RWPE1 (cell line): ENCODE data around the gene SOX1.

Experiments used
- CTCF ChIA-PET: fragments of 350-600 bp; sonication (Branson Sonifier 250); formaldehyde crosslinking; extraction: SDS; loops from one replicate; lab custom pipeline; 2021; lab: Yijun Ruan, JAX
- POLR2A ChIA-PET: fragments of 400-600 bp; formaldehyde crosslinking; extraction: SDS; loops from one replicate; lab custom pipeline; 2020; ENCODE audit warnings: antibody characterized with exemption; ENCODE audit not compliant: low non-redundant PET; lab: Yijun Ruan, JAX
- DNase-seq: peaks from one replicate; pipeline ENCODE4 v3.0.0; 2012; ENCODE audit warnings: low spot score
- H3K27ac ChIP-seq: fragments of 450-650 bp; 2 replicates; pipeline ENCODE4 v1.5.1; 2017
- CTCF ChIP-seq: fragments of 450-650 bp; conservative IDR thresholded peaks from 2 replicates; pipeline ENCODE4 v1.5.1; 2017; ENCODE audit warnings: low read depth, mild to moderate bottlenecking

The SOX1 gene

GRCh38 chr13:112095354-112095753, 28.4 kb downstream of the SOX1 start:
- ChIA-PET POLR2A (no interaction called here), CTCF (no interaction called here)
- no peak for DNase-seq
- no peak for TF ChIP-seq CTCF
- H3K27ac ChIP-seq: no peak overlapping the region

- no peak for DNase-seq
- POLR2A ChIA-PET: no interaction called here
- no peak overlapping the region for H3K27ac ChIP-seq
- CTCF ChIA-PET: interaction anchor here (0.6 kb wide), 1 partner anchor 54 kb away, joined by 4 read pairs; no protein-coding TSS in a partner anchor
- TF ChIP-seq CTCF: no peak
Observed at GRCh38 chr13:112096959-112097358, 30.0 kb downstream of the SOX1 start.

GRCh38 chr13:112097770-112098169, 30.8 kb downstream of the SOX1 start:
- no peak overlapping the region for H3K27ac ChIP-seq
- DNase-seq: no peak
- ChIA-PET CTCF (interaction anchor here (0.6 kb wide), 1 partner anchor 54 kb away, joined by 4 read pairs; no protein-coding TSS in a partner anchor), POLR2A (no interaction called here)
- TF ChIP-seq CTCF: no peak

GRCh38 chr13:112098699-112099098, 31.8 kb downstream of the SOX1 start:
- POLR2A ChIA-PET: no interaction called here
- no peak overlapping the region for H3K27ac ChIP-seq
- CTCF ChIA-PET: no interaction called here
- DNase-seq: no peak
- TF ChIP-seq CTCF: no peak

GRCh38 chr13:112101360-112101930, 34.5 kb downstream of the SOX1 start:
- no peak for TF ChIP-seq CTCF
- DNase-seq: no peak
- no peak overlapping the region for H3K27ac ChIP-seq
- CTCF ChIA-PET: interaction anchor here (1.3 kb wide), 1 partner anchor 342 kb away, joined by 7 read pairs; no protein-coding TSS in a partner anchor
- POLR2A ChIA-PET: no interaction called here

- peak; percentile 42 for DNase-seq
- no peak overlapping the region for H3K27ac ChIP-seq
- CTCF ChIA-PET: interaction anchor here (1.3 kb wide), 1 partner anchor 341 kb away, joined by 7 read pairs; no protein-coding TSS in a partner anchor
Observed at GRCh38 chr13:112102243-112102642, 35.3 kb downstream of the SOX1 start.

More at GRCh38 chr13:112102243-112102642, 35.3 kb downstream of the SOX1 start:
- POLR2A ChIA-PET: no interaction called here
- no peak for TF ChIP-seq CTCF
